DMS153 treated with DMSO at 0.1 percent for 48 hours (cell line): ENCODE measurements around the gene C2CD5.
"Not testable (repeated sequence)": the region's sequence is repeated elsewhere in the genome, so short reads cannot be mapped to it uniquely, and the experiment has no call there.

Experiments used
- DNase-seq: peaks from one replicate; lab custom pipeline; 2025; ENCODE audit not compliant: unreplicated experiment; lab: John Stamatoyannopoulos, UW

The C2CD5 gene

GRCh38 chr12:22481547-22482104 is 62.7 kb downstream of the C2CD5 start:
- no peak for DNase-seq

GRCh38 chr12:22480814-22481213 is 63.5 kb downstream of the C2CD5 start:
- DNase-seq = not testable (repeated sequence)

- DNase-seq = no peak
Observed at GRCh38 chr12:22480016-22480415, 64.3 kb downstream of the C2CD5 start.

GRCh38 chr12:22477894-22478287 is 66.5 kb downstream of the C2CD5 start:
- DNase-seq = no peak

- DNase-seq = no peak
Observed at GRCh38 chr12:22477166-22477893, 67.0 kb downstream of the C2CD5 start.

- no peak for DNase-seq
Observed at GRCh38 chr12:22476133-22476532, 68.2 kb downstream of the C2CD5 start.

GRCh38 chr12:22474970-22475720 is 69.2 kb downstream of the C2CD5 start:
- no peak for DNase-seq

- no peak for DNase-seq
Observed at GRCh38 chr12:22473212-22473611, 71.1 kb downstream of the C2CD5 start.

DNA sequence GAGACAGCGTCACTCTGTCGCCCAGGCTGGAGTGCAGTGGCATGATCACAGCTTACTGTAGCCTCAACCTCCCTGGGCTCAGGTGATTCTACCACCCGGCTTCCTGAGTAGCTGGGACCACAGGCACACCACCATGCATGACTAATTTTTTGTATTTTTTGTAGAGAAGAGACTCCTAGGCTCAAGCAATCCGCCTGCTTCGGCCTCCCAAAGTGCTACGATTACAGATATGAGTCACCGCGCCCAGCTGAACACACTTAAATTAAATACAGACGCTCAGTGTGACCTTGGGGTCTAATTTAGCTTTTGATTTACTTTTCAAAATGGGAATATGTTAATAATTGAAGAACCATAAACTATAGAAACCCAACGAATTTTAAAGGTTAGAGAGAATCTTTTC is 77.2 kb downstream of the C2CD5 start:
- DNase-seq = no peak

DNA sequence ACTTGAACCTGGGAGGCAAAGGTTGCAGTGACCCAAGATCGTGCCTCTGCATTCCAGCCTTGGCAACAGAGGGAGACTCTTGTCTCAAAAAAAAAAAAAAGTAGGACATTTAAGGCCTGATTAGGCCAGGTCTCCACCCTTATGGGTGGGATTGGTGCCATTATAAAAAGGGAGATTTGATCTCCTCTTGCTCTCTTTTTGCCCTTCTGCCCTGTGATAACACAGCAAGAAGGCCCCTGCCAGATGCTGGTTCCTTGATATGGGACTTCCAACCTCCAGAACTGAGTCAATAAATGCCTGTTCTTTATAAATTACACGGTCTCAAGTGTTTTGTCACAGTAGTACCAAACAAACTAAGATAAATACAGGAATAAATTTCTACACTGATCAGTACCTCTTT is 81.0 kb downstream of the C2CD5 start:
- no peak for DNase-seq

DNA sequence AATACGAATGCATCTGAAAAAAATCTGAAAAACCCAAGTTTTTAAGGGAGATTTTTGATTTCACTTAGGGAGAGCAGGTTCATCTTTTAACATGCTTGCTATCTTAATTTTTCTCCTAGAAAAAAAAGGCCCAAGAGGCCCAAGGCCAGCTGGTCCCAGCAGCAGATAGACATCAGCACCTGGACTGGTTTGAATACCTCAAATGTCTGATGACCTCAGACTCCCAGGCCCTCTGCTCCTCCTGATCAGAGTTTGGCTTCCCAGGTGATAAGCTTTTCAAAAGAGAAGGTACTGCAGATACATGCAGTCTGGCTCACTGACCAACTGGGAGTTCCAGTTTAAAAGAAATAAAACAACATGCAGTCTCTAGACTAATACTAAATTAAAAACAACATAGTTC is 82.6 kb downstream of the C2CD5 start:
- no peak for DNase-seq

DNA sequence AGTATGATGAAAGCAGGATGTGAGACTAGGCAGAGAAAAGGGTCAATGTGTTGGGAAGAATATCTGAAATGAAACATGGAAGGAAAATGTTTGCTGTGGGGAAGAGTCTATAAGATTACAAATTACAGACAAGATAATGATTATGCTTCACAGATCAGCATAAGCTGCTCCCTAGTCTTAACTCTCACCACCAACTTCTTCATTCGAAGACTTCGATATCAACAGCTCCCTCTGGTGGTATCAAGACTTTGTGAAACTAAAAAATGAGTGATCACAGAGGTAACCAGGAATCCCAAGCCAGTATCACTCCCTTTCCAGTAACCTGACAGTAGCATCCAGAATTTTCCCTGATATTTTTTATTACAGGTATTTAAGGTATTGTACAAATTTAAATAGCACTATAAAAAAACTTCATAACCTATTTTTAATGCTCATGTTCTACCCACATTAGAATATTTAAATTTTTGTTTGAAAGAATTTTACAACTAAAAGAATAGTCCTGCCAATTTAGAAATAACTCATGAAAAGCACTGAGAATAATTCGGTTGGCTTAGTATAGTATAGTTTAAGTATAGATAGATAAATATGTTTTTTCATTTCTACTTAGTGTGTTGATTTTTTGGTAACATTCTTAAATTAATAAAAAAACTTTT is 84.4 kb downstream of the C2CD5 start:
- DNase-seq = no peak

GRCh38 chr12:22458298-22458937 is 85.9 kb downstream of the C2CD5 start:
- no peak for DNase-seq

DNA sequence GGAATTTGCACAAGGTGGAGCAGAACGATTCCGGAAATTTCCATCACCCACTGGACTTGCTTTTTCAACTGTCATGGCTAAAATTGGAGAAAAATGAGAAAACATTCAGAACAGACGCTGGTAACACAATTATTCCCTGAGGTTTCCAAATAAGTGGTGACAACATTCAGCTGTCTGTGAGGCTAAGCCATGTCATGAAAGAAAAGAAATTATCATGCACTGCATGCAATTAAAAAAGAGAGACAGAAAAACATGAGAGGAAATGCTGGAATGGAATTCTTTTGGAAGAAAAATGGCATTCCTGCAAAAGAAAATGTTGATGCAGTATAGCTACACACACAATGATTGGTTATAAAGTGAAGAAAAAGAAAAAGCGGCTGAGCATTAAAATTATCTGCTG is 87.3 kb downstream of the C2CD5 start:
- DNase-seq = no peak

GRCh38 chr12:22453511-22453910 is 90.8 kb downstream of the C2CD5 start:
- DNase-seq = no peak

- no peak for DNase-seq
Observed at GRCh38 chr12:22447223-22447622, 97.1 kb downstream of the C2CD5 start.

DNA sequence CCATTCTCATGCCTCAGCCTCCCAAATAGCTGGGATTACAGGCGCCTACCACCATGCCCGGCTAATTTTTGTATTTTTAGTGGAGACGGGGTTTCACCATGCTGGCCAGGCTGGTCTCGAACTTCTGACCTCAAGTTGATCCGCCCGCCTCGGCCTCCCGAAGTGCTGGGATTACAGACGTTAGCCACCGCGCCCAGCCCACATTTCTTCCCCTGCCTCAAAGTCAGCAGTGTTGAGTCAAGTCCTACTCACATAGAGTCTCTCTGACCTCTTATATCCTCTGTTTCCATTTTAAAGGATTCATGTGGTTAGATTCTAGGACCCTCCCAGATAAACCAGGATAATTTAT is 100.1 kb downstream of the C2CD5 start:
- DNase-seq = not testable (repeated sequence)

DNA sequence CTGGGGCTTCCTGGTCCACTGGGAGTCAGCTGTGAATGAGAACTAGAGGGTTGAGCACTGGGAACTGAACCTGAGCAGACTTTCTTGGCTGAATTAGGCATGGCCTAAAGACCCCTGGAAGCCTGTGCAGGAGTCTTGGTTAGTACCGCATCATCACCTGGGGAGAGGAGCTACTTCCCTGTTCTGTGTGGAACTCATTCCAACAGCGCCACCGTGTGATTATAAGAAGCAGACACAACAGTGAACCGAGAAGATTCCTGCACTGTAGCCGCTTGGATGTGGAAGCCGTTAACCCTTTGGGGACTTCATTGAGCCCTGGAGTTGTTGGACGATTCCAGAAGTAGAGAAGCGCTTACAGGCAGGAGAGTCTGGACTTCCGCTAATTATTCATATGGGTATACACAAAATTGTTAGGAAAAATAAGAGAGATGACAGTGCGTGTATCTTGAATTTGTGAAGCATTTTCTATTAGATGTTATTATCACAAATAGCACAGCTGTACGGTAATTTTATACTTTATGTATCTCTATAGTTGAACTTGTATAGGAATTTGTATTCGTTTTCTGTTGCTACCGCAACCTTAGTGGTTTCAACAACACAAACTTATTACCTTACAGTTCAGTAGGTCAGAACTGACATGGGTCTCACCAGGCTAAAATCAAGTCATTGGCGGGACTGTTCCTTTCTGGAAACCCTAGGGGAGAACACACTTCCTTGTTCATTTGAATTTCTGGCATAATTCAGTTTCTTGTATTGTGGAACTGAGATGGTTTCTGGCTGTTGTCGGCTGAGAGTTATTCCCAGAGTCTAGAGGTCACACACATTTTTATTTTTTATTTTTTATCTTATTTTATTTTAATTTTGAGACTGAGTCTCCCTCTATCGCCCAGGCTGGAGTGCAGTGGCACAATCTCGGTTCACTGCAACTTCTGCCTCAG is 100.7 kb downstream of the C2CD5 start:
- peak; percentile 82 for DNase-seq

DNA sequence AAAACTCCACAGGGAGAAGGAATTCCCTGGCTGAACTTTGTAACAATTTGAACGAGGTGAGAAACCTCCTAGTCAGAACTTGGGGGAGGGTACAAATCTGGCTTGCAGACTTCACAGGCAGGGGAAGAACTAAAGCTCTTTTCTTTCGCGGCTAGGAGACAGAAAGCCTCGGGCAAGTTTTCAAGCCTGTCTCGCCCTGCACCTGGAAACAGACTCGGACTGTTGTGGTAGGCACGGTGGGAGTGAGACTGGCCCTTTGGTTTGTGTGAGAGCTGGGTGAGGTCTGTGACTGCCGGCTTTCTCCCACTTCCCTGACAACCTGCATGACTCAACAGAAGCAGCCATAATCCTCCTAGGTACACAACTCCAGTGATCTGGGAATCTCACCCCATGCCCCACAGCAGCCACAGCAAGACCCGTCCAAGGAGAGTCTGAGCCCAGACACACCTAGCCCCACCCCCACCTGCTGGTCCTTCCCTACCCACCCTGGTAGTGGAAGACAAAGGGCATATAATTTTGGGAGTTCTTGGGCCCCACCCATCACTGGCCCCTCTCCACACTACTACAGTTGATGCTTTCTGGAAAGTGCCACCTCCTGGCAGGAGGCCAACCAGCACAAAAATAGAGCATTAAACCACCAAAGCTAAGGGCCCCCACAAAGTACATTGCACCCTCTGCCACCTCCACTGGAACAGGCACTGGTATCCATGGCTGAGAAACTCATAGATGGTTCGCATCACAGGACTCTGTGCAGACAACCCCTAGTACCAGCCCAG is 107.1 kb downstream of the C2CD5 start:
- DNase-seq = no peak

- DNase-seq = no peak
Observed at GRCh38 chr12:22435583-22435982, 108.8 kb downstream of the C2CD5 start.
